H1 (cell line): ENCODE measurements around the gene PNCK. TPM values are rescaled to one million over a fixed set of nuclear protein-coding genes. Genes with fewer than 3 reads are reported as not detected.

Experiments
- CTCF ChIA-PET: fragments of 300-600 bp; sonication (Branson Sonifier 250); formaldehyde crosslinking; loops from one replicate; lab custom pipeline; 2021; ENCODE audit not compliant: partially characterized antibody; lab: Charles Lee
- POLR2A ChIA-PET: fragments of 300-600 bp; sonication (Branson Sonifier 250); formaldehyde crosslinking; loops from one replicate; lab custom pipeline; 2021; ENCODE audit warnings: inconsistent platforms; ENCODE audit not compliant: partially characterized antibody; lab: Charles Lee
- DNase-seq, 2 experiments: peaks; one replicate each; pipeline versions ENCODE4 v3.0.0 to v3.0.0-alpha.2; 2010 to 2022; ENCODE audit warnings: low spot score in 2 of 2, low read depth in 1 of 2, mixed read lengths in 1 of 2
- FAIRE-seq: peaks from 2 replicates; lab custom pipeline; 2011; peaks lifted over from hg19 to GRCh38; lab: Jason Lieb, UNC
- H2AFZ ChIP-seq: 2 replicates; pipeline ENCODE4 v1.8.1; 2012; ENCODE audit warnings: low read length, inconsistent platforms
- H2AK5ac ChIP-seq: 2 replicates; pipeline ENCODE4 v1.6.1; 2013; ENCODE audit warnings: low read depth, low read length
- H2BK120ac ChIP-seq: replicated peaks from 2 replicates; pipeline ENCODE3; 2013; ENCODE audit warnings: low read depth, low read length, inconsistent platforms
- H2BK12ac ChIP-seq: 2 replicates; pipeline ENCODE4 v1.6.1; 2013; ENCODE audit warnings: low read depth, low read length
- H2BK15ac ChIP-seq: 2 replicates; pipeline ENCODE4 v1.6.1; 2013; ENCODE audit warnings: low read length
- H2BK20ac ChIP-seq: 2 replicates; pipeline ENCODE4 v1.6.1; 2013; ENCODE audit warnings: low read length
- H2BK5ac ChIP-seq: 2 replicates; pipeline ENCODE4 v1.6.1; 2013; ENCODE audit warnings: low read depth, low read length
- H3K14ac ChIP-seq: 2 replicates; pipeline ENCODE4 v1.6.1; 2013; ENCODE audit warnings: inconsistent platforms; ENCODE audit not compliant: insufficient read length
- H3K18ac ChIP-seq: 2 replicates; pipeline ENCODE4 v1.6.1; 2013; ENCODE audit warnings: low read length; ENCODE audit errors: extremely low read depth
- H3K23ac ChIP-seq: 2 replicates; pipeline ENCODE4 v1.6.1; 2013; ENCODE audit warnings: inconsistent platforms; ENCODE audit not compliant: insufficient read length
- H3K23me2 ChIP-seq: 2 replicates; pipeline ENCODE4 v1.6.1; 2013; ENCODE audit warnings: low read depth, low read length
- H3K27ac ChIP-seq: 2 replicates; pipeline ENCODE4 v1.6.1; 2011; ENCODE audit warnings: low read depth, low read length, inconsistent platforms
- H3K27me3 ChIP-seq, 4 experiments: replicated peaks in 1 of 4; 1 replicate in 1 of 4; 2 replicates in 3 of 4; pipeline versions ENCODE4 v1.6.1 to v1.8.1; 2011 to 2013; ENCODE audit warnings: low read length in 3 of 4, mild to moderate bottlenecking in 3 of 4, inconsistent platforms in 2 of 4, mixed read lengths in 2 of 4, moderate library complexity in 1 of 4; ENCODE audit not compliant: control insufficient read depth in 3 of 4, insufficient read depth in 3 of 4; ENCODE audit errors: extremely low read depth in 1 of 4
- H3K36me3 ChIP-seq, 4 experiments: 2 replicates each; pipeline versions ENCODE4 v1.6.1 to v1.8.1; 2011 to 2013; ENCODE audit warnings: mild to moderate bottlenecking in 4 of 4, low read length in 3 of 4, moderate library complexity in 2 of 4, control low read depth in 1 of 4, inconsistent platforms in 1 of 4; ENCODE audit not compliant: insufficient read depth in 4 of 4, control insufficient read depth in 2 of 4
- H3K4ac ChIP-seq: replicated peaks from 2 replicates; pipeline ENCODE3; 2013; ENCODE audit warnings: low read length, low read depth, mixed read lengths, inconsistent platforms; ENCODE audit not compliant: insufficient read length
- H3K4me1 ChIP-seq, 4 experiments: replicated peaks in 1 of 4; 1 replicate in 1 of 4; 2 replicates in 3 of 4; pipeline versions ENCODE4 v1.6.1 to v1.8.1; 2011 to 2013; ENCODE audit warnings: low read length in 3 of 4, inconsistent platforms in 2 of 4, mixed read lengths in 1 of 4; ENCODE audit not compliant: insufficient read depth in 4 of 4, control insufficient read depth in 3 of 4
- H3K4me2 ChIP-seq, 2 experiments: 2 replicates each; pipeline versions ENCODE4 v1.6.1 to v1.8.1; 2011 to 2013; ENCODE audit warnings: low read depth in 2 of 2, low read length in 2 of 2, control low read depth in 1 of 2, inconsistent platforms in 1 of 2, mild to moderate bottlenecking in 1 of 2; ENCODE audit not compliant: insufficient read depth in 1 of 2
- H3K4me3 ChIP-seq, 4 experiments: fragments of 200-600, 300-600 bp in 1 of 4; sonication (generic), shearing (Covaris generic), sonication (Bioruptor Twin) in 1 of 4; 2 replicates each; pipeline versions ENCODE4 v1.5.1 to v1.8.1; 2011 to 2016; ENCODE audit warnings: low read length in 4 of 4, low read depth in 3 of 4, control low read depth in 2 of 4, inconsistent platforms in 2 of 4, mild to moderate bottlenecking in 2 of 4, mixed read lengths in 1 of 4, moderate library complexity in 1 of 4; ENCODE audit not compliant: insufficient read depth in 2 of 4; ENCODE audit errors: extremely low read depth in 1 of 4
- H3K56ac ChIP-seq: replicated peaks from 2 replicates; pipeline ENCODE3; 2013; ENCODE audit warnings: low read depth, mild to moderate bottlenecking, mixed read lengths, low read length, inconsistent platforms; ENCODE audit not compliant: insufficient read length
- H3K79me1 ChIP-seq: 2 replicates; pipeline ENCODE4 v1.6.1; 2013; ENCODE audit warnings: low read depth, low read length, control low read depth
- H3K79me2 ChIP-seq, 2 experiments: 2 replicates each; pipeline versions ENCODE4 v1.6.1 to v1.8.1; 2012 to 2013; ENCODE audit warnings: low read length in 2 of 2, mild to moderate bottlenecking in 2 of 2, inconsistent platforms in 1 of 2; ENCODE audit not compliant: insufficient read depth in 2 of 2, control insufficient read depth in 1 of 2
- H3K9ac ChIP-seq, 4 experiments: replicated peaks in 1 of 4; 1 replicate in 1 of 4; 2 replicates in 3 of 4; pipeline versions ENCODE4 v1.6.1 to v1.8.1; 2011 to 2013; ENCODE audit warnings: low read depth in 3 of 4, low read length in 3 of 4, control low read depth in 2 of 4, mild to moderate bottlenecking in 2 of 4, moderate library complexity in 2 of 4, inconsistent platforms in 1 of 4; ENCODE audit errors: extremely low read depth in 1 of 4
- H3K9me3 ChIP-seq, 2 experiments: 2 replicates each; pipeline versions ENCODE4 v1.6.1 to v1.8.1; 2012 to 2013; ENCODE audit warnings: mild to moderate bottlenecking in 2 of 2, moderate library complexity in 2 of 2, control low read depth in 1 of 2, inconsistent platforms in 1 of 2, low read depth in 1 of 2, low read length in 1 of 2, mixed read lengths in 1 of 2; ENCODE audit not compliant: insufficient read depth in 2 of 2
- H4K20me1 ChIP-seq, 2 experiments: replicated peaks in 1 of 2; 2 replicates each; pipeline versions ENCODE3 to v1.8.1; 2011 to 2013; ENCODE audit warnings: inconsistent platforms in 2 of 2, low read length in 2 of 2, mild to moderate bottlenecking in 1 of 2; ENCODE audit not compliant: insufficient read depth in 2 of 2, control insufficient read depth in 1 of 2
- H4K5ac ChIP-seq: 2 replicates; pipeline ENCODE4 v1.6.1; 2013; ENCODE audit warnings: low read length, low read depth, mixed read lengths, inconsistent platforms; ENCODE audit not compliant: insufficient read length
- H4K8ac ChIP-seq: 2 replicates; pipeline ENCODE4 v1.8.0; 2013; ENCODE audit warnings: mild to moderate bottlenecking, moderate library complexity, low read length, inconsistent platforms; ENCODE audit not compliant: insufficient read depth; ENCODE audit errors: extremely low read depth
- H4K91ac ChIP-seq: replicated peaks from 2 replicates; pipeline ENCODE3; 2013; ENCODE audit warnings: low read length, mixed read lengths, inconsistent platforms; ENCODE audit not compliant: insufficient read length
- CHD2 ChIP-seq: IDR thresholded peaks from 2 replicates; pipeline ENCODE4 v1.6.1; 2012; ENCODE audit warnings: low read length, improper control_type of control experiment
- HDAC2 ChIP-seq, 2 experiments: fragments of 300-600 bp in 1 of 2; sonication (generic) in 1 of 2; IDR thresholded peaks; 2 replicates each; pipeline ENCODE4 v1.6.1; 2011 to 2012; ENCODE audit warnings: low read depth in 2 of 2, low read length in 2 of 2, mild to moderate bottlenecking in 2 of 2, moderate library complexity in 2 of 2, borderline replicate concordance in 1 of 2, inconsistent platforms in 1 of 2
- SP1 ChIP-seq: IDR thresholded peaks from 2 replicates; pipeline ENCODE4 v1.6.1; 2011; ENCODE audit warnings: low read depth, low read length
- WGBS, 2 experiments: shearing (Covaris generic) in 1 of 2; methylation state at CpG; one replicate each; pipeline versions ENCODE4 v1.1.6 to v1.1.7; 2013 to 2015; ENCODE audit warnings: low lambda C conversion rate in 2 of 2, mixed read lengths in 2 of 2, inconsistent platforms in 1 of 2, low coverage in 1 of 2, missing lambda C conversion rate in 1 of 2; ENCODE audit not compliant: insufficient replicate concordance in 2 of 2, insufficient coverage in 1 of 2, insufficient read length in 1 of 2; ENCODE audit errors: extremely low coverage in 1 of 2, missing lambda C conversion rate in 1 of 2; 5-methylcytosine and 5-hydroxymethylcytosine counted together
- polyA plus RNA-seq, 7 experiments: library from polyadenylated mRNA; depleted of rRNA in 3 of 7; stranded (reverse) in 5 of 7; unstranded in 2 of 7; fragments of >200 nt in 5 of 7; fragments of 200-250 nt in 2 of 7; gene quantifications; 1 replicate in 5 of 7; 2 replicates in 1 of 7; 4 replicates in 1 of 7; pipeline versions ENCODE4 v1.2.1 to v1.2.3, GENCODE V29; 2011 to 2013; ENCODE audit warnings: missing spikeins in 2 of 7, mixed read lengths in 2 of 7
- total RNA-seq: library from RNA; stranded (reverse); fragmentation: NEBNext Ultra II Directional; extraction: Animal tissue kit (Norgen Biotek cat#: 25700); gene quantifications from 2 replicates; pipeline ENCODE4 v1.2.1, GENCODE V29; 2021

The PNCK gene
- total and polyA plus RNA-seq, 2 of the 8 experiments (the other 6 are each of a cell fraction or from before 2014, with no cell fraction given) = 6.2 to 6.3 TPM

- Histone ChIP-seq H3K56ac (no peak overlapping the region), H4K91ac (no peak overlapping the region), H2AFZ (no peak overlapping the region), H3K23me2 (peaks cover 7% of the 10 kb centered on the region; the same call in 1 of the 2 replicates), H3K18ac (no peak overlapping the region), H3K9me3 (no peaks in the 10 kb centered on the region; a peak in 1 of 4 replicates), H3K79me1 (no peaks in the 10 kb centered on the region), H3K4me3 (no peak overlapping the region), H4K8ac (no peak overlapping the region), H2BK5ac (no peak overlapping the region), H3K36me3 (peaks cover 0 to 4% (median 0%) of the 10 kb centered on the region in 4 experiments; a peak in 1 of 8 replicates), H2BK15ac (no peak overlapping the region), H3K4ac (no peak overlapping the region), H3K4me2 (no peak overlapping the region), H3K4me1 (peaks cover 0 to 21% (median 9%) of the 10 kb centered on the region in 4 experiments; a peak in 5 of 7 replicates), H3K9ac (no peak overlapping the region), H3K27ac (no peak overlapping the region), H3K23ac (no peak overlapping the region), H4K5ac (no peak overlapping the region), H3K14ac (no peak overlapping the region), H3K27me3 (peaks cover 72 to 80% (median 80%) of the 10 kb centered on the region in 4 experiments), H2AK5ac (no peak overlapping the region), H3K79me2 (no peaks in the 10 kb centered on the region), H2BK120ac (no peak overlapping the region), H2BK20ac (no peak overlapping the region), H4K20me1 (peaks cover 0 to 16% of the 10 kb centered on the region in 2 experiments), H2BK12ac (no peak overlapping the region)
- no peak for FAIRE-seq
- CTCF ChIA-PET = interaction anchor here (1.4 to 28.7 kb wide), 11 partner anchors 1 to 111 kb away, joined by 4 to 408 read pairs (median 17); partner anchors contain the start of gene DUSP9
- WGBS, 2 experiments = 81% methylated on average over 6 of the region's 10 CpGs; no CpG with 5 or more reads in 1 of the 2 experiments
- no peak for DNase-seq
- POLR2A ChIA-PET = no interaction called here
- no peak for TF ChIP-seq HDAC2 (IDR thresholded peaks at IDR 0.05; ENCODE audit: borderline replicate concordance in 1 of 2, low read depth in 2 of 2, low read length in 2 of 2)
- TF ChIP-seq CHD2 = no peak
- no peak for TF ChIP-seq SP1
Measured at GRCh38 chrX:153645921-153646488, 27.6 kb downstream of the PNCK start.
